Endothelial cell of umbilical vein (primary cell): ENCODE data around the gene TCHHL1.

Experiments used
- EZH2 ChIP-seq: IDR thresholded peaks from 2 replicates; pipeline ENCODE4 v1.6.1; 2012; ENCODE audit warnings: borderline replicate concordance, low read depth, mild to moderate bottlenecking, moderate library complexity, low read length, inconsistent platforms; ENCODE audit not compliant: severe bottlenecking
- JUN ChIP-seq: IDR thresholded peaks from 2 replicates; pipeline ENCODE4 v1.6.1; 2011; ENCODE audit warnings: borderline replicate concordance, low read depth; ENCODE audit not compliant: insufficient read length, insufficient read depth
- MYC ChIP-seq: IDR thresholded peaks from one replicate; pipeline ENCODE4 v1.6.1; 2011; ENCODE audit warnings: mild to moderate bottlenecking, low read depth, low read length
- POLR2A ChIP-seq: IDR thresholded peaks from 2 replicates; pipeline ENCODE4 v1.6.1; 2012; ENCODE audit warnings: low read depth, mild to moderate bottlenecking, control low read depth, low read length
- POLR2AphosphoS5 ChIP-seq: IDR thresholded peaks from 2 replicates; pipeline ENCODE4 v1.6.1; 2012; ENCODE audit warnings: low read depth, mild to moderate bottlenecking, control low read depth, low read length, moderate library complexity; ENCODE audit not compliant: insufficient read depth
- TF ChIP-seq, protein P1 (sequence below), 2 donors: IDR thresholded peaks; 1 replicate in 1 of 2; 2 replicates in 1 of 2; pipeline ENCODE4 v1.5.1; 2011; ENCODE audit warnings: low read length in 2 of 2, mild to moderate bottlenecking in 2 of 2, moderate library complexity in 2 of 2, control low read depth in 1 of 2, inconsistent platforms in 1 of 2, low read depth in 1 of 2; ENCODE audit not compliant: insufficient read depth in 1 of 2; ENCODE audit errors: extremely low read depth in 1 of 2

DNA sequence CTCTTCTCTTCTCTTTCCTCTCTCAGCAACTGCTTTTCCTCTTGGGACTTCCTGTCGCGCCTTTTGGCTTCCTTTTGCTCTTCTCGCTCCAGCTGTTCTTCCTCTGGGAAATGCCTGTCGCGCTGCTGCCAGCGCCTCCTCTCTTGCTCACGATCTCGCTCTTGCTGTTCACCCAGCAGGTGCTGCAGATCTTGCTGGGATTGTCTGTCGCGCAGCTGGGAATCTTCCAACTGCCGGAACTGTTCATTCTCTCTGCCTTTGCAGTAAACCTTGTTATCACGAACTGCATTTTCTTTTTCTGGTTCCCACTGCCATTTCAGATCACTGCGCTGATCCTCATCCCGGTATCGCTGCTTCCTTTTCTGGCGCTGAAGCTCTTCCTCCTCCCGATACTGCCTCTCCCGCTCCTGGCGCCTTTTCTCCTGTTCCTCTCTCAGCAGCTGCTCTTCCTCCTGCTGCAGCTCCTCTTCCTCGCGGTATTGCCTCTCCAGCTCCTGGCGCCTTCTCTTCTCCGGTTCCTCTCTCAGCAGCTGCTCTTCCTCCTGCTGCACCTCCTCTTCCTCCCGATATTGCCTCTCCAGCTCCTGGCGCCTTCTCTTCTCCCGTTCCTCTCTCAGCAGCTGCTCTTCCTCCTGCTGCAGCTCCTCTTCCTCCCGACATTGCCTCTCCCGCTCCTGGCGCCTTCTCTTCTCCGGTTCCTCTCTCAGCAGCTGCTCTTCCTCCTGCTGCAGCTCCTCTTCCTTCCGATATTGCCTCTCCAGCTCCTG is 20.6 kb upstream of the TCHHL1 start:
- no peak for TF ChIP-seq POLR2A
- TF ChIP-seq, protein P1, sequence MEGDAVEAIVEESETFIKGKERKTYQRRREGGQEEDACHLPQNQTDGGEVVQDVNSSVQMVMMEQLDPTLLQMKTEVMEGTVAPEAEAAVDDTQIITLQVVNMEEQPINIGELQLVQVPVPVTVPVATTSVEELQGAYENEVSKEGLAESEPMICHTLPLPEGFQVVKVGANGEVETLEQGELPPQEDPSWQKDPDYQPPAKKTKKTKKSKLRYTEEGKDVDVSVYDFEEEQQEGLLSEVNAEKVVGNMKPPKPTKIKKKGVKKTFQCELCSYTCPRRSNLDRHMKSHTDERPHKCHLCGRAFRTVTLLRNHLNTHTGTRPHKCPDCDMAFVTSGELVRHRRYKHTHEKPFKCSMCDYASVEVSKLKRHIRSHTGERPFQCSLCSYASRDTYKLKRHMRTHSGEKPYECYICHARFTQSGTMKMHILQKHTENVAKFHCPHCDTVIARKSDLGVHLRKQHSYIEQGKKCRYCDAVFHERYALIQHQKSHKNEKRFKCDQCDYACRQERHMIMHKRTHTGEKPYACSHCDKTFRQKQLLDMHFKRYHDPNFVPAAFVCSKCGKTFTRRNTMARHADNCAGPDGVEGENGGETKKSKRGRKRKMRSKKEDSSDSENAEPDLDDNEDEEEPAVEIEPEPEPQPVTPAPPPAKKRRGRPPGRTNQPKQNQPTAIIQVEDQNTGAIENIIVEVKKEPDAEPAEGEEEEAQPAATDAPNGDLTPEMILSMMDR (IDR thresholded peaks at IDR 0.05; ENCODE audit: extremely low read depth in 1 of 2, insufficient read depth in 1 of 2, low read depth in 1 of 2, low read length in 2 of 2), result no peak
- no peak for TF ChIP-seq POLR2AphosphoS5
- TF ChIP-seq EZH2, result peak; percentile 26
- TF ChIP-seq JUN, result no peak
- TF ChIP-seq MYC, result no peak
